ENCODE results near the gene BLOC1S5. TPM values are rescaled to one million over a fixed set of nuclear protein-coding genes. Genes with fewer than 3 reads are reported as not detected.

BLOC1S5 gene
- total and polyA plus RNA-seq, 2 donors (not counting 3 experiments of a cell fraction or from before 2014, with no cell fraction given), result 3.9 to 19.1 TPM

- no peak overlapping the region for H3K9ac ChIP-seq (replicated peaks; ENCODE audit: extremely low read depth, insufficient read depth, low read length)
- intact Hi-C loops (cut with micrococcal nuclease) (no loop called here), dilution Hi-C loops (cut with MboI; ENCODE audit: extremely low pct_ligation_motif_present, low sequenced_read_pairs) (no loop called here)
- TF ChIP-seq EZH2 (IDR thresholded peaks at IDR 0.05; ENCODE audit: borderline replicate concordance, low read depth, low read length, severe bottlenecking) (no peak), JUN (IDR thresholded peaks at IDR 0.05; ENCODE audit: borderline replicate concordance, insufficient read depth, insufficient read length, low read depth) (no peak), CTCF (IDR thresholded peaks at IDR 0.05; ENCODE audit: extremely low read depth in 1 of 2, insufficient read depth in 1 of 2, low read depth in 1 of 2, low read length in 2 of 2) (no peak), MYC (IDR thresholded peaks at IDR 0.05; ENCODE audit: low read depth, low read length) (no peak), GATA2 (IDR thresholded peaks at IDR 0.05; ENCODE audit: insufficient read depth, insufficient read length, low read depth, low read length) (no peak), FOS (IDR thresholded peaks at IDR 0.05; ENCODE audit: borderline replicate concordance, insufficient read depth, low read length) (no peak), POLR2A (IDR thresholded peaks at IDR 0.05; ENCODE audit: low read depth, low read length) (no peak), POLR2AphosphoS5 (IDR thresholded peaks at IDR 0.05; ENCODE audit: insufficient read depth, low read depth, low read length) (no peak), MAX (IDR thresholded peaks at IDR 0.05; ENCODE audit: insufficient read depth, insufficient read length) (no peak)
- no TSS peak for BruUV-seq (replicated peaks)
- peaks cover 36% of the 10 kb centered on the region for H3K4me1 ChIP-seq (ENCODE audit: control insufficient read depth, extremely low read depth, insufficient read depth, low read length)
- H3K79me2 ChIP-seq (ENCODE audit: control insufficient read depth, insufficient read depth, low read length), result no peaks in the 10 kb centered on the region
- peak overlapping the region; percentile 85 for H3K27ac ChIP-seq (ENCODE audit: insufficient read depth, low read depth, low read length)
- H2AFZ ChIP-seq (ENCODE audit: low read depth, low read length), result no peak overlapping the region
- no peaks in the 10 kb centered on the region for H3K27me3 ChIP-seq (ENCODE audit: control insufficient read depth in 2 of 2, insufficient read depth in 2 of 2, low read length in 2 of 2)
- DNase-seq (ENCODE audit: low read depth, low spot score) (peak; percentile 33), FAIRE-seq (no peak)
- no peaks in the 10 kb centered on the region for H3K9me1 ChIP-seq (replicated peaks; ENCODE audit: control insufficient read depth, extremely low read depth, insufficient read depth, low read length)
- no peaks in the 10 kb centered on the region for H3K36me3 ChIP-seq (ENCODE audit: control insufficient read depth in 2 of 2, extremely low read depth in 1 of 2, insufficient read depth in 2 of 2, low read length in 2 of 2)
- CTCF ChIA-PET, result interaction anchor here (1.3 to 4.9 kb wide), 7 partner anchors 14 to 74 kb away, joined by 3 to 42 read pairs (median 3); no protein-coding TSS in a partner anchor
- H4K20me1 ChIP-seq (replicated peaks; ENCODE audit: control insufficient read depth, extremely low read depth, insufficient read depth, low read length), result no peaks in the 10 kb centered on the region
- POLR2A ChIA-PET, result interaction anchor here (3.3 to 4.1 kb wide), 2 partner anchors 19 to 65 kb away, joined by 21 to 33 read pairs; no protein-coding TSS in a partner anchor
- no peak overlapping the region for H3K4me2 ChIP-seq (ENCODE audit: insufficient read depth, low read length)
- H3K4me3 ChIP-seq (replicated peaks in 1 of 3; ENCODE audit: insufficient read depth in 1 of 3, low read depth in 1 of 3, low read length in 3 of 3), result no peak overlapping the region
- H3K9me3 ChIP-seq (replicated peaks; ENCODE audit: control insufficient read depth, insufficient read depth, low read length), result no peaks in the 10 kb centered on the region
These were observed 90.6 kb downstream of the BLOC1S5 start for GRCh38 chr6:7973584-7973983.

All from endothelial cell of umbilical vein (primary cell).